ENCODE results near the gene CYP27C1. TPM values are rescaled to one million over a fixed set of nuclear protein-coding genes. Genes with fewer than 3 reads are reported as not detected.
"Not testable (repeated sequence)": the region's sequence is repeated elsewhere in the genome, so short reads cannot be mapped to it uniquely, and the experiment has no call there.

The CYP27C1 gene
- total and polyA plus RNA-seq, 2 of the 13 experiments (the other 11 are each of a cell fraction or from before 2014, with no cell fraction given): not detected

GRCh38 chr2:127163921-127164320 is 56.2 kb downstream of the CYP27C1 start:
- Histone ChIP-seq H3K79me2 (ENCODE audit: insufficient read depth, low read length) (no peaks in the 10 kb centered on the region), H3K4me3 (replicated peaks in 1 of 3; ENCODE audit: insufficient read depth in 1 of 3, low read depth in 2 of 3, low read length in 3 of 3) (no peak overlapping the region), H3K27ac (ENCODE audit: extremely low read length, insufficient read depth, low read length) (no peak overlapping the region), H3K4me1 (ENCODE audit: insufficient read depth, low read length) (no peaks in the 10 kb centered on the region), H3K9me3 (ENCODE audit: low read length) (no peaks in the 10 kb centered on the region), H3K27me3 (ENCODE audit: control insufficient read depth in 1 of 2, insufficient read depth in 2 of 2, low read length in 2 of 2) (peaks cover 4 to 13% of the 10 kb centered on the region in 2 experiments; a peak in 3 of 5 replicates), H3K9ac (ENCODE audit: insufficient read depth, low read depth, low read length) (no peak overlapping the region), H4K20me1 (ENCODE audit: insufficient read depth, low read length) (no peaks in the 10 kb centered on the region), H3K36me3 (replicated peaks in 1 of 2; ENCODE audit: control insufficient read depth in 1 of 2, insufficient read depth in 2 of 2, low read length in 2 of 2) (no peaks in the 10 kb centered on the region), H3K4me2 (ENCODE audit: low read depth, low read length) (no peak overlapping the region), H2AFZ (ENCODE audit: low read length) (no peak overlapping the region)
- BruUV-seq (replicated peaks): no TSS peak
- ChIA-PET CTCF (ENCODE audit: low intra/inter-chr PET ratio, low total read pairs) (no interaction called here), POLR2A (no interaction called here)
- whole genome bisulfite sequencing (ENCODE audit: low lambda C conversion rate): 27% methylated on average over 3 of the region's 3 CpGs
- TF ChIP-seq ZFY (CRISPR knock-in tag; IDR thresholded peaks at IDR 0.05) (no peak), KLF11 (CRISPR knock-in tag; IDR thresholded peaks at IDR 0.05) (no peak), MEIS2 (CRISPR knock-in tag; IDR thresholded peaks at IDR 0.05) (no peak), FOXJ3 (CRISPR knock-in tag; IDR thresholded peaks at IDR 0.05; ENCODE audit: borderline replicate concordance) (no peak), CHCHD3 (CRISPR knock-in tag; IDR thresholded peaks at IDR 0.05) (no peak), U2AF1 (optimal IDR thresholded peaks at IDR 0.05; ENCODE audit: low read depth, low read length) (no peak), MLX (CRISPR knock-in tag; IDR thresholded peaks at IDR 0.05) (no peak), ZNF333 (CRISPR knock-in tag; IDR thresholded peaks at IDR 0.05; ENCODE audit: borderline replicate concordance) (no peak), ZNF234 (CRISPR knock-in tag; conservative IDR thresholded peaks at IDR 0.05) (no peak), ZBTB7A (CRISPR knock-in tag; IDR thresholded peaks at IDR 0.05) (no peak), ZNF503 (CRISPR knock-in tag; IDR thresholded peaks at IDR 0.05) (no peak), ZNF496 (CRISPR knock-in tag; IDR thresholded peaks at IDR 0.05; ENCODE audit: insufficient replicate concordance) (no peak)
- intact Hi-C loops (cut with micrococcal nuclease; ENCODE audit: unreplicated experiment) (no loop called here), in situ Hi-C loops (cut with HindIII; ENCODE audit: extremely low pct_ligation_motif_present, low pct_unique_long_range_greater_than_20kb) (no loop called here)
- no peak for DNase-seq (ENCODE audit: low spot score)
- no peak for FAIRE-seq
- ATAC-seq: no peak

- H3K4me1 ChIP-seq (ENCODE audit: insufficient read depth, low read length); in situ Hi-C loops (cut with HindIII; ENCODE audit: extremely low pct_ligation_motif_present, low pct_unique_long_range_greater_than_20kb); H3K4me3 ChIP-seq (replicated peaks in 1 of 3; ENCODE audit: insufficient read depth in 1 of 3, low read depth in 2 of 3, low read length in 3 of 3); BruUV-seq (replicated peaks); H2AFZ ChIP-seq (ENCODE audit: low read length); CTCF ChIA-PET (ENCODE audit: low intra/inter-chr PET ratio, low total read pairs); H3K27ac ChIP-seq (ENCODE audit: extremely low read length, insufficient read depth, low read length); DNase-seq (ENCODE audit: low spot score); H3K9me3 ChIP-seq (ENCODE audit: low read length); H4K20me1 ChIP-seq (ENCODE audit: insufficient read depth, low read length); H3K9ac ChIP-seq (ENCODE audit: insufficient read depth, low read depth, low read length); H3K79me2 ChIP-seq (ENCODE audit: insufficient read depth, low read length); ATAC-seq; POLR2A ChIA-PET; intact Hi-C loops (cut with micrococcal nuclease; ENCODE audit: unreplicated experiment); H3K36me3 ChIP-seq (replicated peaks in 1 of 2; ENCODE audit: control insufficient read depth in 1 of 2, insufficient read depth in 2 of 2, low read length in 2 of 2); FAIRE-seq; H3K4me2 ChIP-seq (ENCODE audit: low read depth, low read length): not testable (repeated sequence)
- 50% methylated on average over 7 of the region's 7 CpGs for WGBS (ENCODE audit: low lambda C conversion rate)
- H3K27me3 ChIP-seq (ENCODE audit: control insufficient read depth in 1 of 2, insufficient read depth in 2 of 2, low read length in 2 of 2): peaks cover 4 to 13% of the 10 kb centered on the region in 2 experiments; a peak in 3 of 5 replicates
Measured at GRCh38 chr2:127163090-127163406, 57.1 kb downstream of the CYP27C1 start.

Measured in HepG2 (cell line).